HUES6 (cell line): ENCODE data around the gene SLC25A20.
"Not testable (repeated sequence)": the region's sequence is repeated elsewhere in the genome, so short reads cannot be mapped to it uniquely, and the experiment has no call there.

Experiments
- H3K27ac ChIP-seq: 2 replicates; pipeline ENCODE4 v1.7.0; 2013; ENCODE audit warnings: low read depth, mild to moderate bottlenecking, low read length, inconsistent platforms
- H3K27me3 ChIP-seq: 2 replicates; pipeline ENCODE4 v1.6.1; 2013; ENCODE audit warnings: low read length; ENCODE audit not compliant: control insufficient read depth, insufficient read depth
- H3K36me3 ChIP-seq: 2 replicates; pipeline ENCODE4 v1.6.1; 2013; ENCODE audit warnings: low read length; ENCODE audit not compliant: control insufficient read depth, insufficient read depth
- H3K4me1 ChIP-seq: 2 replicates; pipeline ENCODE4 v1.6.1; 2013; ENCODE audit warnings: low read length; ENCODE audit not compliant: control insufficient read depth, insufficient read depth
- H3K4me3 ChIP-seq: 2 replicates; pipeline ENCODE4 v1.5.1; 2013; ENCODE audit warnings: low read depth, low read length
- H3K9ac ChIP-seq: one replicate; pipeline ENCODE4 v1.6.1; 2013; ENCODE audit warnings: mild to moderate bottlenecking, low read length
- H3K9me3 ChIP-seq: 2 replicates; pipeline ENCODE4 v1.6.1; 2013; ENCODE audit warnings: low read depth, low read length; ENCODE audit not compliant: control insufficient read depth, insufficient read depth

SLC25A20 gene

DNA sequence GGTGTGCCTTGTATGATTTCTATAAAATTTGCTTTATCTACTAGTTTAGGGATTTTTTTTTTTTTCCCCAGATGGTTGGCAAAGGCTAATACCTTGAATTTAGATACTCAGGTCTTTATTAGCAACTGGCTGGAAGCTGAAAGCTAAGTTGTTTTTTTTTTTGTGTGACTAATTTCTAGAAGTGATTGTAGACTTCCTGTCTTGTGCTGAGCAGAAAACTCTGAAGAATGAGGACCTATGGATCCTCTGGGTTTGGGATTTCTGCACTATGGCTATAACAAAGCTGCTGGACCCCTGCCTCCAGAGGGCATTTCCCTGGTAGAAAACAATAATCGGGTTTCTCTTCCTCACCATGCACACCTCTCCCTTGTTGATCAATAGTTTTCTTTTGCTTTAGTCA lies 30.0 kb upstream of the SLC25A20 start:
- Histone ChIP-seq H3K27ac (no peak overlapping the region), H3K9me3 (no peaks in the 10 kb centered on the region), H3K27me3 (no peaks in the 10 kb centered on the region), H3K4me1 (no peaks in the 10 kb centered on the region), H3K36me3 (peaks cover 81% of the 10 kb centered on the region), H3K4me3 (no peak overlapping the region), H3K9ac (no peak overlapping the region)

DNA sequence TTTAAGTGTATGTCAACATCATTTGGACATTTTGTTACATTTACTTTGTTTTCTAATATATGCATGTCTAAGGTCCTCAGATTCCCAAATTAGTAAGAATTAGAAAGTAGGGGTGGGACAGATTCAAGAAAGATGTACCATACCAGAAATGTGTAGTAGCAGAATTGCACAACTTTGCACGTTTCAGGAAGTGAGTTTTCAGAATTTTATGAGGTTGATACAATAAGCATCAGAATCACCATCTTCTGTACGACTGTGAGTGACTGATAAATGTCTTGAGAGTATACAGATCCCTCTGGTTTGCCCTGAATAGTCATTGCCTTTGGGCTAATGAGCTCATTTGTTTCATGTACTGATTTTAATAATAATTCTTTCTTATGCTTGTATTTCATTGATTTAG lies 29.2 kb upstream of the SLC25A20 start:
- no peak overlapping the region for H3K27ac ChIP-seq
- H3K9ac ChIP-seq = no peak overlapping the region
- H3K9me3 ChIP-seq = no peaks in the 10 kb centered on the region
- H3K27me3 ChIP-seq = no peaks in the 10 kb centered on the region
- no peaks in the 10 kb centered on the region for H3K4me1 ChIP-seq
- no peak overlapping the region for H3K4me3 ChIP-seq
- H3K36me3 ChIP-seq = peaks cover 78% of the 10 kb centered on the region

DNA sequence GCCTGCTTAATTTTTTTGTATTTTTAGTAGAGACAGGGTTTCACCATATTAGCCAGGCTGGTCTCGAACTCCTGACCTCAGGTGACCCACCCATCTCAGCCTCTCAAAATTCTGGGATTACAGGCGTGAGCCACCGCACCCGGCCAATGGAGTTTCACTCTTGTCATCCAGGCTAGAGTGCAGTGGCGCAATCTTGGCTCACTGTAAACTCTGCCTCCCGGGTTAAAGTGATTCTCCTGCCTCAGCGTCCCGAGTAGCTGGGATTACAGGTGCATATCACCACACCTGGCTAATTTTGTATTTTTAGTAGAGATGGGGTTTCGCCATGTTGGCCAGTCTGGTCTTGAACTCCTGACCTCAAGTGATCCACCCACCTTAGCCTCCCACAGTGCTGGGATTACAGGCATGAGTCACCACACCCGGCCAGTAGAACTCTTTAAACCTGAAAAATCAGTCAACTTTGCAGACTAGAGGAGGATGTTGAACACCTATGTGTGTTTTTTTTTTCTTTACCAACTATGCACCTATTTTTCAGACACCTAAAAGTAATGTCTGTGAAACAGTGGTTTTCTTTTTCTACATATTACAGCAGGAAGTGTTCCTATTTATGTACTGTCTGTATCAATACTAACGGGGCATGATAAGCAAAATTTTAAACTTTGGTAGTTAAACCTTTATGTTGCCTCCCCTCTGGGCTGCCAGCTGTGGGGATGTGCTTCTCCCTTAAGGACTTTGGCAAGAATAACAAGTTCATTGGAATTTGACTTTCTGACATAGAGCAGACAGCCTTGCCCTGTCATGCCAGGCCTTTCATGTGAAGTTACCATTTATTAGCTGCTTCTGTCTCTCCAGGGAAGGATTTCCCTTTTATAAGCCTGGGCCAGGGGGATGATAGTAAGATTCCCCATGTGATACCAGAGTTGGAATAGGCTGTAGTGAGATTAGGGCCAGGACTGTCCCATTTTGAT lies 28.0 kb upstream of the SLC25A20 start:
- peaks cover 76% of the 10 kb centered on the region for H3K36me3 ChIP-seq
- H3K4me3 ChIP-seq = no peak overlapping the region
- H3K9ac ChIP-seq = no peak overlapping the region
- H3K9me3 ChIP-seq = no peaks in the 10 kb centered on the region
- no peaks in the 10 kb centered on the region for H3K4me1 ChIP-seq
- no peak overlapping the region for H3K27ac ChIP-seq
- H3K27me3 ChIP-seq = no peaks in the 10 kb centered on the region

DNA sequence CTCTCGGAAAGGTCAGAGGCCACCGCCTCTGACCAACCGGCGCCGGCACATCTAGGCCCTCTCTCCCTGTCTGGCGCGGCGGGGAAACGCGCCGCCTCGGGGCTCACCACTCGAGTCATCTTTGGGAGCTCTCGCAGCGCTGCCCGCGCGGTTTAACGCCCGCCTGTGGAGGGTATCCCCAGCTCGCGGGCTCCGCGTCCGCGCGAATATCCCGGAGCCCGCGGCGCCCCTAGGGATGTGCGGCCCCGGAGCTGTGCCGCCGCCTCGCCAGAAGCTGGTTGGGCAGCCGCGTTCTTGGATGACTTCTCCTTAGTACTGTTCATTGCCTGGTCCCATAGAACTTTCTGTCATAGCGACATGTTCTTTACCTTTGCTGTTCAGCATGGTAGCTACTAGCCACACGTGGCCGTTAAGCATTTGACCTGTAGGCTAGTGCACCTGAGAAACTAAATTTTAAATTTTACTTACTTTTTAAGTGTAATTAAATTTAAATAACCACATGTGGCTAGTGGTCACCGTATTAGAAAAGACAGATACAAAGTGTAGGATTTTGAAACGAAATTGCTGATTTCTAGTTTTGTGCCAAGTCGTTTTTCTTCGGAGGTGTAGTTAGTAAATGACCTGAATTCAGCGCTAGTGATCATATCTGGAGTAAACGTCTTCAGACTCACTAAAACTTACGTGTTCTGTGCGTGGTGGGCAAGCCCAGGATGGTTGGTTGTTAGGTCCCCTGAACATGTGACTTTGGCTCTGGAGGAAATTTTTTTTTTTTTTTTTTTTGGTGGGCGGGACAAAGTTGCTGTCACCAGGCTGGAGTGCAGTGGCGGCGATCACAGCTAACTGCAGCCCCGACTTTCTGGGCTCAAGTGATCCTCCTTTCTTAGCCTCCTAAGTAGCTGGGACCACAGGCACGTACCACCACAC lies 20.8 kb upstream of the SLC25A20 start:
- H3K27ac ChIP-seq = peak overlapping the region; percentile 85
- H3K36me3 ChIP-seq = peaks cover 19% of the 10 kb centered on the region
- H3K27me3 ChIP-seq = no peaks in the 10 kb centered on the region
- peak overlapping the region; percentile 82 for H3K4me3 ChIP-seq
- H3K9me3 ChIP-seq = no peaks in the 10 kb centered on the region
- H3K4me1 ChIP-seq = no peaks in the 10 kb centered on the region
- H3K9ac ChIP-seq = peak overlapping the region; percentile 84

DNA sequence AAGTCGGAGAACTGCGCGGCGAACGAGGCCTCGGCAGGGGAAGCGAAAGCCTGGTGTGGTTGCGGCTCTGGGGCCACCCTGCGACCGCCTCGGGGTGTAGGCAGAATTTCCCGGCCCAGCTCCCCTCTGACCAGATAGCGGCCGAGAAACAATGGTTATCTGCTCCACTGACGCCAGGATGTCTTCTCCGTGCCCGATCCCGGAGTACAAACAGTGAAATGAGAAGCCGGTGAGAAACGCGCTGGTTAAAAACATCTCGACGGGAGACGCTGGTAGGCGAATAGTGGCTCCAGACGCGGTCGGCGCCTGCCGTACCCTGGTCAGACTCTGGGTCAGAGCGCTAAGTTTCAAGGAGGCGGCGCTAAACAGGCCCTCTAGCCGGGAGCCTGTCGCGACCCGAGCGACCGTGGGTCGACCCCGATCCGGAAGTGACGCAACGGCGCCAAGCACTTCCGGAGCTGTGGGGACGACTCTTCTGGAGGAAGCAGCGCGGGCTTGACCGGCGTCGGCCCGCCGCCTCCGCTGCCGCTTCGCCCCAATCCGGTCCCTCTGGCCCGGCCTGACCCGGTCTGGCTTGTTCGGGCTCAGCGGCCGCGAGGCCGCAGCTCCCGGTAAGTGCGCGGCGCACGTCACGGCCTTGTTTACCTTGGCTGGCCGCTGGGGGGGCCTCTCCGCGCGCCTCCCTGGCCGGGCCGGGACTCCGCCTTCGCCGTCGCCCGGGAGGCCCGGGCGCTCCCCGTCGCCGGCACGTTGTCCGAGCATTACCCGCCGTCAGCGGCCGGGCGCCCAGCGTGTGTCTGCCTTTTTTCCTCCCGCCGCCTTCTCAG lies 19.9 kb upstream of the SLC25A20 start, which contains the start of gene ARIH2:
Gene ARIH2 (plus strand): TSS at position 455 of the 827 bp plus-strand sequence. CDS start 8,717 bp downstream, outside the sequence.
- peak within 1 kb of the TSS; percentile 85 for H3K27ac ChIP-seq
- no peaks in the 10 kb centered on the region for H3K27me3 ChIP-seq
- H3K9ac ChIP-seq = peak within 1 kb of the TSS; percentile 84
- no peaks in the 10 kb centered on the region for H3K4me1 ChIP-seq
- H3K36me3 ChIP-seq = peaks cover 10% of the 10 kb centered on the region
- H3K4me3 ChIP-seq = peak within 1 kb of the TSS; percentile 82
- H3K9me3 ChIP-seq = no peaks in the 10 kb centered on the region

DNA sequence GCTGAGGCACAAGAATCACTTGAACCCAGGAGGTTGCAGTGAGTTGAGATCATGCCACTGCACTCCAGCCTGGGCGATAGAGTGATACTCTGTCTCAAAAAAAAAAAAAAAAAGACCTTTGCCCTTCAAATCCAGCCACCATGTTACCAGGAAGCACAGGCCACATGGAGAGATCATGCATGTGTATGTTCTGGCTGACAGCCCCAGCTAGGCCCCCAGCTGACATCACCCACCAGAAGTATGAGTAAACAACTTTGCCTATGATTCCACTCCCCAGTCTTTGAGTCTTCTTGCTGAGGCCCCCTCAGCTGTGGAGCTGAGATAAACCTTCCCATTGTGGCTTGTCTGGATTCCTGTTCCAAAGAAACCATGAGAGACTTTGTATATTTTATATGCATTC lies 16.6 kb upstream of the SLC25A20 start:
- Histone ChIP-seq H3K27ac (no peak overlapping the region), H3K27me3 (no peaks in the 10 kb centered on the region), H3K9me3 (no peaks in the 10 kb centered on the region), H3K4me3 (no peak overlapping the region), H3K9ac (no peak overlapping the region), H3K36me3 (no peaks in the 10 kb centered on the region), H3K4me1 (no peaks in the 10 kb centered on the region)

DNA sequence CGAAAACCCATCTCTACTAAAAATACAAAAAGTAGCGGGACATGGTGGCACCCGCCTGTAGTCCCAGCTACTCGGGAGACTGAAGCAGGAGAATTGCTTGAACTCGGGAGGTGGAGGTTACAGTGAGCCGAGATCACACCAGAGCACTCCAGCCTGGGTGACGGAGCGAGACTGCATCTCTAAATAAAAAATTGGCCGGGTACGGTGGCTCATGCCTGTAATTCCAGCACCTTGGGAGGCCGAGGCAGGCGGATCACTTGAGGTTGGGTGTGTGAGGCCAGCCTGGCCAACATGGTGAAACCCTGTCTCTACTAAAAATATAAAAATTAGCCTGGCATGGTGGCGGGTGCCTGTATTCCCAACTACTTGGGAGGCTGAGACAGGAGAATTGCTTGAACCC lies 8.3 kb upstream of the SLC25A20 start:
- not testable (repeated sequence) for H3K36me3 ChIP-seq, H3K4me1 ChIP-seq, H3K9me3 ChIP-seq, H3K9ac ChIP-seq, H3K27me3 ChIP-seq, H3K27ac ChIP-seq, H3K4me3 ChIP-seq

DNA sequence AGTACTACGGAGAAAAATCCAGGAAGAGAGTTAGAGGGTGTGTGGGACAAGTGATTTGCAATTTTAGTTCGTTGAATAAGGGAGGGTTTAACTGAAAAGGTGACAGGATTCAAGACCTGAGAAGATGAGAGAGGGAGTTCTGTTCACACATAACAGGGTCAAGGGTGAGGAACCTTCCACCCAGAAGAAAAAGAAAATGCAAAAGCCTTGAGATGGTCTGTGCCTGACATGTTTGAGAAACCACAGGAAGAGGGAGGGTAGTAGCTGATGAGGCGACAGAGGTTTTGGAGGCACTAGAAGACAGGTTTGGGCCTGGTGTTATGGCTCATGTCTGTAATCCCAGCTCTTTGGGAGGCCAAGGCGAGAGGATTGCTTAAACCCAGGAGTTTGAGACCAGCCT lies 591 bp upstream of the SLC25A20 start:
- 0 out of 2 replicates have a peak overlapping the region, but pooled peaks have one; percentile 2 for H3K27ac ChIP-seq

DNA sequence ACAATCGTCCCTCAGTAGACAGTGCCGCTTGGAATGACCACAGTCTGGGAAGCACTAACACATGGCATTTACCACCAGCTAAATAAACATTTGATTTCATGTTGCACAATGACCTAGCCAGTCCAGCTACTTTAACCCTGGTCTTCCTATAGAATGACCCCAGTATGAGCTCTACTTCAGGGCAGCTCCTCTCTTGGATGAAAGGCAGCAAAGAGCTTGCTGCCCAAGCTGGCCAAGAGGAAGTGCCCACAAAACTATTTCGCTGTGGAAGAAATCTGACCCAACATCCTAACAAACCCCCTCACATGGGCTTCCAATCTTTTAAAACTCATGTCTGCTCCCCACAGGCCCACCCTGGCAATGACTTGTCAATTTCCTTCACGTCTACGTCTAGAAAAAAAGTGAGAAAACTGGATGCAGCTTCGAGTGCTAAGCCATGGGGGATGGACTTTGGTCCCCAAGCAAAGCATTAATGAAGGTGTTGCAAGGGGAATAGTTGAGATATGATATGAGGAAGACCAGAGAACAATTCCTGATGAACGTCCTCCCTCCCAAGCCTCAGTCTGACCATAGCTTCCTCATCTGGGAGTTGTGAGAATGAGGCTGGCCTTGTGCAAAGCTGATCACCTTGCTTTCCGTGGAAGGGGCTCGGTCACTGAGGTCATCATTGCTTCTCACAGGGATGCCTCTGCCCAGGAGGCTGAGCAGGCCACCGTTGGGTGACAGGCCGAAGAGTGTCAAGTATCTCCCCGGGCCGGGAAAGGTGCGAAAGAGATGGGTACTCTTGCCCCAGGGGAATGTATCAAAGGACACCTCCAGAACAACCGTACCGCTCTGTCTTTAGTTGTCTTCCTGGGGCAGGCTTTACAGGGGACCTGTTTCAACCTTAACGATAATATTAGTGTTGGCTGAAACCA lies 964 bp downstream of the SLC25A20 start:
- peaks cover 9% of the 10 kb centered on the region; the same call in 1 of the 2 replicates for H3K4me1 ChIP-seq
- H3K27ac ChIP-seq = no peak overlapping the region
- H3K4me3 ChIP-seq = peak overlapping the region; percentile 76
- H3K27me3 ChIP-seq = no peaks in the 10 kb centered on the region
- no peaks in the 10 kb centered on the region for H3K36me3 ChIP-seq
- no peaks in the 10 kb centered on the region for H3K9me3 ChIP-seq
- no peak overlapping the region for H3K9ac ChIP-seq

More for the DNA sequence above, 591 bp upstream of the SLC25A20 start:
- Histone ChIP-seq H3K36me3 (no peaks in the 10 kb centered on the region), H3K9ac (no peak overlapping the region), H3K27me3 (no peaks in the 10 kb centered on the region), H3K4me3 (peak overlapping the region; percentile 76), H3K4me1 (peaks cover 9% of the 10 kb centered on the region; the same call in 1 of the 2 replicates), H3K9me3 (no peaks in the 10 kb centered on the region)
